EL (cell line): ENCODE measurements around the gene ZBP1.
"Not testable (repeated sequence)": the region's sequence is repeated elsewhere in the genome, so short reads cannot be mapped to it uniquely, and the experiment has no call there.

Experiments
- DNase-seq: peaks from one replicate; pipeline ENCODE4 v3.0.0-alpha.2; 2016

The ZBP1 gene

DNA sequence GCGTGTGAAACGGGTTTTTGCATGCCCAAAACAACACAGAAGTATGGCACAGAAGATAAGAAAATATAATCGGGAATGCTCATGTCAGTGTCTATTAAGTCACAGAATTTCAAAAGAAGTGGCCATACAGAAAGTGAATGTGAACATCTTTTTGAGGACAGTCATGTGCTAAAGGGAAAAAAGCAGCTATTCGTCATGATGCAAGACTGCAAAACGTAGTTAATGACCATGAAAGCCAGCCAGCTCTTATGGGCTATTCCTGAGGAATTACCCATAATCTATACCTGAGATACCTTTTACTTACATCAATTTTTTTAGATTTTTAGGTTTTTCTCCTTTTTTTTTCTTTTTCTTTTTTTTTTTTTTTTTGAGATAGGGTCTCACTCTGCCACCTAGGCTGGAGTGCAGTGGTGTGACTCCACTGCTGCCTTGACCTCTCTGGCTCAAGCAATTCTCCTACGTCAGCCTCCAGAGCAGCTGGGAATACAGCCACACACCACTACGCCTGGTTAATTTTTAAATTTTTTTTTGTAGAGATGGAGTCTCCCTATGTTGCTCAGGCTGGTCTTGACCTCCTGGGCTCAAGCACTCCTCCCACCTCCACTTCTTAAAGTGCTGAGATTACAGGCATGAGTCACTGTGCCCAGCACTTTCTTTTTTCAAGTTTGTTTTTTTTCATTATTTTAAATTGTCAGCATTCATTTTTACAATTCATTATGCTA is 18.1 kb upstream of the ZBP1 start:
- no peak for DNase-seq

DNA sequence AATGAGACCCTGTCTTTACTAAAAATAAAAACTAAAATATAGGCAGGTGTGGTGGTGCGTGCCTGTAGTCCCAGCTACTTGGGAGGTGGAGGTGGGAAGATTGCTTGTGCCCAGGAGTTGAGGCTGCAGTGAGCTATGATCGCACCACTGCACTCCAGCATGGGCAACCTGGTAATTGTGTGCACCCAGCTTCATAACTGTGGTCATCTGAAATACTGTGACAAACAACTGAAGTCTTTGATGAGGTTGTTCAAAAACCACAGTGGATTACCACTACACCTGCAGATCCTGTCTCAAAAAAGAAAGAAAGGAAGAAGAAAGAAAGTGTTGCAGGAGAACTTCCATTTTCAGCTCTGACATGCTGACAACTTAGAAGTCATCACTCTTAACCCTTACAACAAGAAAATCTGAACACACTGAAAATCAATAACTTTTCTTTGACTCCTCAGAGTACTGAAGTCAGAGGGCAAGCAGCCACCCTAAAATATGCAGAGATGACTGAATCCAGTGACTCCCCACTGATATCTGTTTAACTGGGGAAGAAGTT is 13.8 kb upstream of the ZBP1 start:
- DNase-seq, result no peak

DNA sequence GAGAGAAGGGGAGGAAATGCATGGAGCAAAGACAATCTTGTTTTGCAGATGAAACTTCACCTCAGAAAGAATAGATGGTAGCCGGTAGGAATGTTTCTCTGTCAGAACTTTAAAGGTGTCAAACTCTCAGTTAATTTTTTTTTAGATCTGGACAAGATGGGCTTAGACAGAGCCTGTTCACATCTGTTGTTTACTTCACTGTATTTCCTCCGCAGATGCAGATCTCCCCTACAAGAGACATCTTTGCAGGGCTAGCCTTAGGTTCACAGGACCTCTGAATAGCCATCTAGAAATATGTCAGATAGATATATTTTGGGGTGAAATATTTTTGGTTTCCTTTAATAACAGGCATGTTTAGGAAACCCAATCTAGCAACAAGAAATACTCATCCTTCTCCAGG is 12.1 kb upstream of the ZBP1 start:
- no peak for DNase-seq

DNA sequence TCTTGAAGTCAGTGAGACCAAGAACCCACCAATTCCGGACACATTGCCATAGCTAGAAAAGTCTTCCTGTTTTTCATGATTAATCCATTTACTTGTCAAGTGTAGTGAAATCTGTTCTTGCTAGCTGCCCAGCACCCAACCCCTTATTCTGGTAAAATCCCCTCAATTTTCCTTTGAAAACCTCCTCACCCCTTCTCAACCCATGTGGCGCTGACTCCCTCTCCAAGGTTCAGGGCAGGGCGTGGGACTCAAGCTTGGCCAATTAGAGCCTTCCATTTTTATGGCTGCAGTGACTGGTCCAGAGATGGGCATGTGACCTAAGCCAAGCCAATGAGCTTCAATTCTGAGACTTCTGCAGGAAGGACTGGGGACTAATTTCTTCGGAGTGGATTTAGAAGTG is 9.8 kb upstream of the ZBP1 start:
- no peak for DNase-seq

DNA sequence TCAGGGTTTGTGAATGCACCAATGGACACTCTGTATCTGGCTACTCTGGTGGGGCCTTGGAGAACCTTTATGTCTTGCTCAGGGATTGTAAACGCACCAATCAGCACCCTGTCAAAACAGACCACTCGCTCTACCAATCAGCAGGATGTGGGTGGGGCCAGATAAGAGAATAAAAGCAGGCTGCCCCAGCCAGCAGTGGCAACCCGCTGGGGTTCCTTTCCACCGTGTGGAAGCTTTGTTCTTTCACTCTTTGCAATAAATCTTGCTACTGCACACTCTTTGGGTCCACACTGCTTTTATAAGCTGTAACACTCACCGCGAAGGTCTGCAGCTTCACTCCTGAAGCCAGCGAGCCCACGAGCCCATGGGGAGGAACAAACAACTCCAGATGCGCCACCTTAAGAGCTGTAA is 9.3 kb upstream of the ZBP1 start:
- not testable (repeated sequence) for DNase-seq

DNA sequence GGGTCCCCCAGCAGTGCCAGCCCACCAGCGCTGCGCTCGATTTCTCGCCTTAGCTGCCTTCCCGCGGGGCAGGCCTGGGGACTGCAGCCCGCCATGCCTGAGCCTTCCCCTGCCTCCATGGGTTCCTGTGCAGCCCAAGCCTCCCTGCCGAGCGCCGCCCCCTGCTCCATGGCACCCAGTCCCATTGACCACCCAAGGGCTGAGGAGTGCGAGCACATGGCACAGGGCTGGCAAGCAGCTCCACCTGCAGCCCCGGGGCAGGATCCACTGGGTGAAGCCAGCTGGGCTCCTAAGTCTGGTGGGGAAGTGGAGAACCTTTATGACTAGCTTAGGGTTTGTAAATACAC is 8.7 kb upstream of the ZBP1 start:
- not testable (repeated sequence) for DNase-seq

DNA sequence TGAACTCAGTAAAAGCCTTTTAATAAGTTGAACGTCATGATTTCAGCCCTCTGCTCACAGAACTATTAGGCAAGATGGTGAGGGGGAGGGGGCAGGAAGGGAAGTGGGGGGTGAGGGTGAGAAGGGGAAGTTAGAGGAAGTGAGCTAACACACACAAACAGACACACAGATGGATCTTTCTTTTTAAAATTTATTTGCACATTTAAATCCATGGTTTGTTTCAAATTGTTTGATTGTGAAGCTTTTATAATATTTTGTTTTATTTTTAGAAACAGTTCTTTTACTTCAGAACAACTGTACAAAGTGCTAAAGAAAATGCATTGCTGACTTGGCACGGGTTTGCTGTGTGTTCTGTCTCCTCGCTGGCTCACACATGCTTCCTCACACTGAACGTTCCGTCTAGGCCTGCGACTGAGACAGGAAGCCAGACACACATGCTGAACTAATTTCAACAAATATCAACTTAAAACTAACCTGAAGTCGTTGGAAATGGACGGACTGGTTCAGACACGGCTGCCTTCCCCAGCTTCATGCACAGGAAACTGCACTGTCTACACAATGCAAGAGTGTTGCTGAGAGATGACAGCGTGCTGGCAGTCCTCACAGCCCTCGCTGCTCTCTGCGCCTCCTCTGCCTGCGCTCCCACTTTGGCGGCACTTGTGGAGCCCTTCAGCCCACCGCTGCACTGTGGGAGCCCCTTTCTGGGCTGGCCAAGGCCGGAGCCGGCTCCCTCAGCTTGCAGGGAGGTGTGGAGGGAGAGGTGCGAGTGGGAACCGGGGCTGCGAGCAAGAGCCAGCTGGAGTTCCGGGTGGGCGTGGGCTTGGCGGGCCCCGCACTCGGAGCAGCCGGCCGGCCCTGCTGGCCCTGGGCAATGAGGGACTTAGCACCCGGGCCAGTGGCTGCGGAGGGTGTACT is 8.1 kb upstream of the ZBP1 start:
- peak; percentile 40 for DNase-seq

DNA sequence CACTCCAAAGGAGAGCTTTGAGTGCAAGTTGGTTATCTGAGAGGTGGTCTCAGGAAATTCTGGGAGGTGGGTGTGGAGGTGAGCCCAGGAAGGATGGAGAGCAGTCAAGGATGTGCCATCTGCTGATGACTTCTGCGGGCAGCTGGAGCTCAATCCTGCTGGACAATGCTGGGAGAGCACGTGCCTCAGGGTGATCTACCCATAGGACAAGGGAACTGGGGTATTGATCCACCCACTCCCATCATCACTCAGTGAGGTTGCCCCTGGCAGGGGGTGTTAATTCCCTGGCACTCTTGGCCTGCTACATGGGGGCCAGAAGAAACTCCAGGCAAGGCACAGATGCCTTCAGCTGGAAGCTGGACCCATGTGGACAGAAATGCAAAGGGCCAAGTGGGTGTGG is 7.1 kb upstream of the ZBP1 start:
- no peak for DNase-seq

DNA sequence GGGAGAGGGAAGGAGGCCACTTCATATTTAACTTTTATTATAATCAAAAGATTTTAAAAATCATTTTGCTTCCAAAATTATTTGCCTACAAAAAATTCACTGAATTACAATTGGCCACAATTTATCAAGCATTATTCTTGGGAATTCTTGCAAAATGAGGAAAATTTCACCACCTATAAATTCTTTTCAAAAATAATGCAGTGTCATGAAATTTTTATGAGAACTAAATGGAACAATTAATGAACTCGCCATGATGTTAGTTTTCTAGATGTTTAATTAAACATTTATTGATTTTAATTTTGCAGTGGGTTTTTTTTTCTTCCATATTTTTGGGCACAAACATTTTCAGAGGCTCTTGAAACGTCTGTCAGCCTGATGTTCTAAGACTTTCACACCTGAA is 5.8 kb upstream of the ZBP1 start:
- DNase-seq, result no peak

DNA sequence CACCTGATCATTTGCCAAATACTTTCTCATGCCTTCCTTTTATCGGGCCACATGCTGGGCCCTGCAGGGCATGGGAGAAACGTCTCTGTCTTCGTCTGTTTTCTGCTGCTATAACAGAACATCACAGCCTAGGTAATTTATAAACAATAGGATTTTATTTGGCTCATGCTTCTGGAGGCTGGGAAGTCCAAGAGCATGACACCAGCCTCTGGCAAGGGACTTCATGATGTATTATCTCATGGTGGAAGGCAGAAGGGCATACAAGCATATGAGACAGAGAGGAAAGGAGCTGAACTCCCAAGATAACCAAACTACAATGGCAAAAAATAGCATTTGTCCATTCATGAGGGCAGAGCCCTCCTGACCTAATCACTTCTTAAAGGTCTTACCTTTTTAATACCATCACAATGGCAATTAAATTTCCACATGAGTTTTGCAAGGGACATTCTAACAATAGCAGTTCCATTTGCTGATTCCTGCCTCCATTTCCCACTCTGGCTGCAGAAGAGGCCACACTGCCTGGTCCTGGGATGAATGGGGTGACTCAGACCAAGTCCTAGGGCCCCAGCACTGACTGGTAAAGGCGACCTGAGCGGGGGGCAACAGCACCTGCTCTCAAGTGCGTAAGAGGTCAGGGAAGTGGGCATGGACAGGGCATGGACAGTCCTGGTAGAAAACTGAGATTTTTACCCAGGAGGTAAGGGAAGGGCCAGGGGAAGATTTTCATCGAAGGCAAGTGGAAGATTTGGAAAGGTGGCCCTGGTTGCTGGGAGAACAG is 5.1 kb upstream of the ZBP1 start:
- DNase-seq, result no peak

DNA sequence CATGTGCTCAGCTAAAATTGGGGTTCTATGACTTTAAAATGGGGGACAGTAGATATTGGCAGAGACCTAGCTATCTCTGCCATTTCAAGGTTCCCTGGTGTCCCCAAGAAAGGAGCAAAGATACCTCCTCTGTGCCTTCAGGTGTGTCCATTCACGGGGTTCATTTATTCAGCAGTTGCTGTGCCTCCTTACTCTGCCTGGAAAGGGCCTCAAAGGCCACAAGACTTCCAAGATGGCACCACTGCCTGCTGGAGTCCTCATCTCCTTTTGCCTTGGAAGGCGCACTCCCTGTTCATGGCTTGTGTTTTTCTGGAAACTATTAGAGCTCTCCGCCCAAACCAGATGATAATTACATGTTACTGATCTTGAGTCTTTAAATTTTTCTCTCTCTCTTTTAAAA is 3.9 kb upstream of the ZBP1 start:
- no peak for DNase-seq

DNA sequence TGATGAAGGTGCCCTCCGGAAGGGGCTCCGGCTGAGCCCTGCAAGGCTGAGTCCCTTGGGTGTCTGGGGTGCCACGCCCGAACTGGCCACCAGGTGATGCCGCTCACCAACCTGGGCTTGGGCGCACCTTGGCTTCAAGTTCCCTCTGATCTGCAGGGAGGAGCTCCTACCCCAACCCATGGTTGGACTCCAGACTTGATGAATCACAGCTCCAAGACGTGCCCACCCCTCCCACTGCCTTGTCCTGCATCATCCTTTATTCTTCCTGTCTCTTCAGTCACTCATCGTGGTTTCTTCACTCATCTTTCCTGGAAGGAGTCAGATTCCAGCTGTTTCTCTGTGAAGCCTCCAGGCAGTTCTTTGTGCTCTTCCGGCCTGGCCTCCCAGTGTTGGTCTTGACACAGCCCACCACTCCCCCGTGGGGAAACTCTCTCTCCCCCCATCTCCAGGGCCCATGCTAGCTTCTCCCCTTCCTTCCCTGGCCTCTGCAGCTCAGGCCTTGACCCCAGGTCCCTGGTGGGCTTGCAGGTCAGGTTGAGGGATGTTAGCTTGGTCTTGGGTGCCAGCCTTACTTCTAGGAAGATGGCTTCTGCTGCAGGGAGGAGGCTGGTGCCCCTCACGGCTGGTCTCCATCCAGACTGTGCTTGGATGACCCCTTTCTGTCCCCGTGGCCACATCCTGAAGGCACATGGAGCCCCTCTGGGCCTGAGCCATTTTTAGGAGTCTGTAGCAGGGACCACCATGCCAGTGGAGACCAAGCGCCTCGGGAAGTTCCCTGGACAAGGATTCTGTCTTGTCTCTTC is 2.6 kb upstream of the ZBP1 start:
- peak; percentile 48 for DNase-seq

DNA sequence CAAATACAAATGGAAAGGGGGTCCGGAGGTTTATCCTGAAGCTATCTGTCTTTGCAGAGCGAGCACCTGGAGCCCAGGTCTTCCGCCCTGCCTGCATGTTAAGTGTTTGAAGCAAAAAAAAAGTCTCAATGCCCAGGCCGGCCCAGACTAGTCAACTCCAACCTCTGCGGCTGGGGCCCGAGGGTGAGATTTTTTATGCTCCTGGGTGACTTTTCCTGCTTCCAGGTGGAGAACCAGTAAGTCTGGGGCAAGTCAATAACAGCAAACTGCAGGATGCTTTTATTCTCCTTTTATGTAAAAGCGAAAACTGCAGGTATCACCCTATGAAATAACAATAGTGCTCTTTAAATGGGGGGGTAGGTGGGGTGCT is 2.0 kb upstream of the ZBP1 start:
- no peak for DNase-seq

DNA sequence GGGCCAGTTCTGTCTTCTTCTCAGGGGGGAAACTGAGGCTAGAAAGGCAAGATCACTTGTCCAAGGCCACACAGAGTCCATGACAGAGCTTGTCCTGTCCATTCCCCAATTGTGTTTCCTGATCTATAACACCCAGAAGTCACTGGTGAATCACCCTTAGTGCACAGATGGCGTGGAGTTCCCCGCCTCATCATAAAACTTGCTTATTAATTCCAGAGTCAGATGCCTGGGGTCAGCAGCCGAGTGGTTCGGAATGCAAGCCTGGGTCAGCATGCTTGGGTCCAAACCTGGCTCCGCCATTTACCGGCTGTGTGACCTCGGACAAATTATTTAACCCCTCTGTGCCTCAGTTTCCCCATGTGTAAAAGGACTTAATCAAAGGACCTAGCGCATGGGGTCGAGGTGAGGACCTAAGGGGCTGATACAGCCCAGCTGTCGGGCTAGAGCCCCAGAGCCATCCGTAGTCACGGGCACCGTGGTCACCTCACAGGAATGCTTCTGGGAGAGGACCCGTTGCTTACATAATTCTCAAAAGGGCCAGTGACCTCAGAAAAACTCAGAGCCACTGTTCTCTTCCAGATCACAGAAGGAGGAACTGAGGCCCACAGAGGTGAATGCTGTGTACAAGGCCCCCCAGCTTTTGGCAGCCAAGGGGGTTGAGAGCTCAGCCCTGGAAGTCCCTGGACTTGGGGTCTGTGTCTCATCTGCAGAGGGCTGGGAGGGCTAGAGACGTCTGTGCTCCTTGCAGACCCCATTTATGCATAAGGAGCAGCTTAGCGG is 1.4 kb upstream of the ZBP1 start:
- peak; percentile 23 for DNase-seq

DNA sequence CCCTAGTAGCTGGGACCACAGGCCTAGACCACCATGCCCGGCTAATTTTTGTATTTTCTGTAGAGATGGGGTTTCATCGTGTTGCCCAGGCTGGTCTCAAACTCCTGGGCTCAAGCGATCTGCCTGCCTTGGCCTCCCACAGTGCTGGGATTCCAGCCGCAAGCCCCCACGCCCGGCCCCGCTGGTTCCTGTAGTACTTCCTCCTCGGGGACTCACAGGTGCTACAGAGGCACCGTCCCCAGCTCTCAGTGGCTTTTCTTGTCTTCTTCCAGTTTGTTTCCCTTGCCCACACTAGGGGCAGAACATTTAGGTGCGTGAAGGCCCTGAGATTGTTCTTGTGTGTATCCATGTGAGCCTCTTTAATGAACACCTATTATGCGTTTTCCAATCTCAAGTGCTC is 773 bp upstream of the ZBP1 start:
- DNase-seq, result no peak

DNA sequence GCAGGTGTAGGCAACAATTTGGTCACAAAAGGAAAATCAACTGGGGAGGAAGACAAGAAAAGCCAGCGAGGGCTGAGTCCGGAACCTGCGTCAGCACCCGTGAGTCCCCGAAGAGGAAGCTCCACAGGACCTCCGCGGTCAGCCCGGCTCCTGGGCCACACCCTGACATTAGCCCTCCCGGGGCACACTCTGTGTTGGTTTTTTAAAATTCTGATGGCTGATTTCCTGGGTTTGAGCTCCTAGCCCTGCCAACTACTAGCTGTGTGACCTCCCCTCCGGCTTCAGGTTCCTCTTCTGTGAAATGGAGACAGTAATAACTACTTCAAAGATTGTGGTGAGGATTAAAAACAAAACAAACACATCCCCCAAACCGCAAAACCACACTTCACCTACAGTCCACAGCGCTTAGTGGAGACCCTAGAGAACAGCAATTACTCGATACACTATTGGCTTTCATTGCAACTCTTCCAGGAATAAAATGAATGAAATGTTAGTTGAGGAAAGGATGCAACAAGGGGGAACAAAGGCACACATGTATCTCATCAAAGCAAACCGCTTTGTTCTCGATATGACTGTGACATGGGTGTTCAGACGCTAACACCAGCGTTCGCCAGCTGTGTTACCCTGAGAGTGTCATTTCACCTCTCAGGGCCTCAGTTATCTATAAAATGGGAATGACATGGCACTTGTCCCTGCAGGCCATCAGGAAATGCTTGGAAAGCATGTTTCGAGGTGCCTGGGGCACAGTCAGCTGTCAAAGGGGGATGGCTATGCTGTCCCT is 985 bp downstream of the ZBP1 start:
- no peak for DNase-seq

DNA sequence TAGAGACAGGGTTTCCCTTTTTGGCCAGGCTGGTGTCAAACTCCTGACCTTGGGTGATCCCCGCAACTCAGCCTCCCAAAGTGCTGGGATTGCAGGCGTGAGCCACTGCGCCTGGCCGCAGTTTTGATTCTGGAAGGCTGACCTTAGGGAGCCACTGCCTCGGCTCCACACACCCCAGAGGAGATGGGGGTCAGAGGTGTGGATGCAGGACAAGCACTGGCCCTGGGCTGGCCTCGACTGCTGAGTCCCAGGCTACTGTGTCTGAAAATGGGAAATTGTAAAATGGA is 1.5 kb downstream of the ZBP1 start:
- no peak for DNase-seq

DNA sequence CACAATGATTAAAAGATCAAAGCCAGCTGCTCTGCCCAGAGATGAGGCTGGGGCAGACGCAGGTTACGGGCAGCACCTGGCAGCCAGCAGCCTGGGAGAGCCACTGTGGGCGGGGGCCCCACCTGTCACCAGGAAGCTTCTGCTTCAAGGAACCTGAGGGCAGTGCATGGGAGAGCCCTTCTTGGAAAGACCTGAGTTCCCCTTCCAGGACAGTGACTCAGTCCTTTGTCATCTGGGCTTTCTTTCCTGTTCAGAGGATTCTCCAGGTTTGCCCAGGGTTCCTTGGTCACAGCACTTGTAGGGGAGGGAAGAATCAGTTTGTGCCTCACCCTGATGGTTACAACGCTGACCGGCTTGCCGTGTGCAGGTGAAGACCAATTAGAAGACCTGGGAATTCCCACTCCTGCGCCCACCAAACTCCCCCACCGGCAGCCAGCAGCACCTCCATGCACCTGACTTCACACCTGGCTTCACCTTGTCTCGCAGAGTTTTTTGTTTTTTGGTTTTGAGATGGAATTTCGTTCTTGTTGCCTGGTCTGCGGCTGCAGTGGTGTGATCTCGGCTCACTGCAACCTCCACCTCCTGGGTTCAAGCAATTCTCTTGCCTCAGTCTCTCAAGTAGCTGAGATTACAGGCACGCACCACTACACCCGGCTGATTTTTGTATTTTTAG is 2.0 kb downstream of the ZBP1 start:
- peak; percentile 19 for DNase-seq

DNA sequence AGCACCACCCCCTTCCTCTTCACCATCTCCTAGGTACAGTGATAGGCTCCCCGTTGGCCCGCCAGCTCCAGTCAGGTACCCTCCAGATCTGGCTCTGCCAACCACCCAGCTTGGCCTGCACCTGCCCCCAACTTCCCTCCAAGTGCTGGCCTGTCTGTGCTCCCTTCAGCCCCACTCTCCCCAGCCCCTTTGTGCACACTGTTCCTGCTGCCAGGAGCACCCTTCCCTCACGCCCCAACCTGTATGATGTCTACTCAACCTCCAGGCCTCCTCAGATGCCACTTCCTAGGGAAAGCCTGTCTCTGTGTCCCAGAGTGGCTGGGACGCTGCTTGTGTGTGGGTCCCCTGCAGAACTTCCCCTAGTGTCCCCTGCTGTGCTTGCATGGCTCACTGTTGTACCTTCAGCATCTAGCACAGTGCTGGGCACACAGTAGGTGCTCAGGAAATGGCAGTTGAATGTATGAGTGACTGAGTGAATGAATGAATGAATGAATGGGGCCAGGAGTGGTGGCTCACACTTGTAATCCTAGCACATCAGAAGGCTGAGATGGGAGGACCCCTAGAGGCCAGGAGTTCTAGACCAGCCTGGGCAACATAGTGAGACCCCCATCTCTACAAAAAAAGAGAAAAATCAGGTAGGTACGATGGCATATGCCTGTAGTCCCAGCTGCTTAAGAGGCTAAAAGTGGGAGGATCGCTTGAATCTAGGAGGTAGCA is 3.0 kb downstream of the ZBP1 start:
- DNase-seq, result no peak
